HEK293 (cell line): ENCODE results near the gene ZDHHC6.

Experiments
- KLF9 ChIP-seq: fragments of 450-650 bp; formaldehyde crosslinking; IDR thresholded peaks from 2 replicates; pipeline ENCODE4 v1.5.1; 2016; ENCODE audit warnings: missing biosample characterization, missing genetic modification characterization, low read depth
- TCF7L2 ChIP-seq: IDR thresholded peaks from 2 replicates; pipeline ENCODE4 v1.6.1; 2011; ENCODE audit warnings: low read depth, mild to moderate bottlenecking, inconsistent platforms, low read length, moderate library complexity, borderline replicate concordance
- ZBTB48 ChIP-seq: fragments of 450-650 bp; formaldehyde crosslinking; IDR thresholded peaks from 2 replicates; pipeline ENCODE4 v1.5.1; 2016; ENCODE audit warnings: missing biosample characterization, missing genetic modification characterization
- ZEB2 ChIP-seq: fragments of 450-650 bp; formaldehyde crosslinking; IDR thresholded peaks from 2 replicates; pipeline ENCODE4 v1.5.1; 2016; ENCODE audit warnings: missing biosample characterization, missing genetic modification characterization
- ZNF621 ChIP-seq: fragments of 450-650 bp; formaldehyde crosslinking; IDR thresholded peaks from 2 replicates; pipeline ENCODE4 v1.5.1; 2017; ENCODE audit warnings: missing biosample characterization, missing genetic modification characterization
- TF ChIP-seq, protein P1 (sequence below): fragments of 450-650 bp; formaldehyde crosslinking; IDR thresholded peaks from 2 replicates; pipeline ENCODE4 v1.5.1; 2016; ENCODE audit warnings: missing biosample characterization, missing genetic modification characterization
- TF ChIP-seq, protein P2 (sequence below): fragments of 450-650 bp; formaldehyde crosslinking; IDR thresholded peaks from 2 replicates; pipeline ENCODE4 v1.5.1; 2016; ENCODE audit warnings: missing biosample characterization, missing genetic modification characterization
- TF ChIP-seq, protein P3 (sequence below): fragments of 450-650 bp; formaldehyde crosslinking; optimal IDR thresholded peaks from 2 replicates; pipeline ENCODE3; 2016; ENCODE audit warnings: missing biosample characterization, mild to moderate bottlenecking, missing genetic modification characterization
- TF ChIP-seq, protein P4 (sequence below): fragments of 450-650 bp; formaldehyde crosslinking; IDR thresholded peaks from 2 replicates; pipeline ENCODE4 v1.5.0; 2017; ENCODE audit warnings: missing biosample characterization, missing genetic modification characterization, borderline replicate concordance
- TF ChIP-seq, protein P5 (sequence below): fragments of 450-650 bp; formaldehyde crosslinking; IDR thresholded peaks from 2 replicates; pipeline ENCODE4 v1.5.1; 2016; ENCODE audit warnings: missing biosample characterization, missing genetic modification characterization

DNA sequence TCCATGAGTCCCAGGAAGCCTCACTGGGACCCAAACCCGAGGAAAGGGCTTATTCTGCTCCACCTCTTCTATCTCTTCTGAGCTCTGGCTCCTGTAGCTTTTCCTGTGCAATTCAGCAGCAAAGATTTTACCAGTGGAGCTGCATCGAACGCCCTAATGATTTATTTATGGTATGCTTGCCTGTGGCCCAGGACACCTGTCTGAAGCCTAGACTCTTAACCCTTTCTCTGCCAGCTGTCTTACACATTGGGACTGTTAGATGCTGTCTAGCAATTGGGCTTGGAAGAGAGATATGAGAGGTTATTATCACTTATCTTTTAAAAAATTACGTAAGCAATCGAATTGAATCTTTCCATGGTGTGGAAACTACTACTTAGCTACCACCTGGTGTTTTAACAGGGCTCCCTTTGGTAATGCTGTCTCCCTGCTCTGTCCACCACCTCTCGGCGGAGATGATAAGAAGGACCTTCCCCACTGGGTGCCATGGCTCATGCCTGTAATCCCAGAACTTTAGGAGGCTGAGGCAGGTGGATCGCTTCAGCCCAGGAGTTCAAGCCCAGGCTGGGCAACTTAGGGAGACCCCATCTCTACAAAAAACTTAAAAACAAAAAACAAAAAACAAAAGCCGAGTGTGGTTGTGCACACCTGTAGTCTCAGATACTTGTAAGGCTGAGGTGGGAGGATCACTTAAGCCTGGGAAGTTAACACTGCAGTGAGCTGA, 64.0 kb downstream of the ZDHHC6 start:
- TF ChIP-seq, protein P1, sequence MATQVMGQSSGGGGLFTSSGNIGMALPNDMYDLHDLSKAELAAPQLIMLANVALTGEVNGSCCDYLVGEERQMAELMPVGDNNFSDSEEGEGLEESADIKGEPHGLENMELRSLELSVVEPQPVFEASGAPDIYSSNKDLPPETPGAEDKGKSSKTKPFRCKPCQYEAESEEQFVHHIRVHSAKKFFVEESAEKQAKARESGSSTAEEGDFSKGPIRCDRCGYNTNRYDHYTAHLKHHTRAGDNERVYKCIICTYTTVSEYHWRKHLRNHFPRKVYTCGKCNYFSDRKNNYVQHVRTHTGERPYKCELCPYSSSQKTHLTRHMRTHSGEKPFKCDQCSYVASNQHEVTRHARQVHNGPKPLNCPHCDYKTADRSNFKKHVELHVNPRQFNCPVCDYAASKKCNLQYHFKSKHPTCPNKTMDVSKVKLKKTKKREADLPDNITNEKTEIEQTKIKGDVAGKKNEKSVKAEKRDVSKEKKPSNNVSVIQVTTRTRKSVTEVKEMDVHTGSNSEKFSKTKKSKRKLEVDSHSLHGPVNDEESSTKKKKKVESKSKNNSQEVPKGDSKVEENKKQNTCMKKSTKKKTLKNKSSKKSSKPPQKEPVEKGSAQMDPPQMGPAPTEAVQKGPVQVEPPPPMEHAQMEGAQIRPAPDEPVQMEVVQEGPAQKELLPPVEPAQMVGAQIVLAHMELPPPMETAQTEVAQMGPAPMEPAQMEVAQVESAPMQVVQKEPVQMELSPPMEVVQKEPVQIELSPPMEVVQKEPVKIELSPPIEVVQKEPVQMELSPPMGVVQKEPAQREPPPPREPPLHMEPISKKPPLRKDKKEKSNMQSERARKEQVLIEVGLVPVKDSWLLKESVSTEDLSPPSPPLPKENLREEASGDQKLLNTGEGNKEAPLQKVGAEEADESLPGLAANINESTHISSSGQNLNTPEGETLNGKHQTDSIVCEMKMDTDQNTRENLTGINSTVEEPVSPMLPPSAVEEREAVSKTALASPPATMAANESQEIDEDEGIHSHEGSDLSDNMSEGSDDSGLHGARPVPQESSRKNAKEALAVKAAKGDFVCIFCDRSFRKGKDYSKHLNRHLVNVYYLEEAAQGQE (tag by site-specific recombination) = no peak
- TF ChIP-seq, protein P2, sequence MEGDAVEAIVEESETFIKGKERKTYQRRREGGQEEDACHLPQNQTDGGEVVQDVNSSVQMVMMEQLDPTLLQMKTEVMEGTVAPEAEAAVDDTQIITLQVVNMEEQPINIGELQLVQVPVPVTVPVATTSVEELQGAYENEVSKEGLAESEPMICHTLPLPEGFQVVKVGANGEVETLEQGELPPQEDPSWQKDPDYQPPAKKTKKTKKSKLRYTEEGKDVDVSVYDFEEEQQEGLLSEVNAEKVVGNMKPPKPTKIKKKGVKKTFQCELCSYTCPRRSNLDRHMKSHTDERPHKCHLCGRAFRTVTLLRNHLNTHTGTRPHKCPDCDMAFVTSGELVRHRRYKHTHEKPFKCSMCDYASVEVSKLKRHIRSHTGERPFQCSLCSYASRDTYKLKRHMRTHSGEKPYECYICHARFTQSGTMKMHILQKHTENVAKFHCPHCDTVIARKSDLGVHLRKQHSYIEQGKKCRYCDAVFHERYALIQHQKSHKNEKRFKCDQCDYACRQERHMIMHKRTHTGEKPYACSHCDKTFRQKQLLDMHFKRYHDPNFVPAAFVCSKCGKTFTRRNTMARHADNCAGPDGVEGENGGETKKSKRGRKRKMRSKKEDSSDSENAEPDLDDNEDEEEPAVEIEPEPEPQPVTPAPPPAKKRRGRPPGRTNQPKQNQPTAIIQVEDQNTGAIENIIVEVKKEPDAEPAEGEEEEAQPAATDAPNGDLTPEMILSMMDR (tag by site-specific recombination) = no peak
- TF ChIP-seq ZEB2 (tag by site-specific recombination) (no peak), KLF9 (tag by site-specific recombination) (no peak), TCF7L2 (no peak), ZNF621 (tag by site-specific recombination) (no peak), ZBTB48 (no peak)
- TF ChIP-seq, protein P3, sequence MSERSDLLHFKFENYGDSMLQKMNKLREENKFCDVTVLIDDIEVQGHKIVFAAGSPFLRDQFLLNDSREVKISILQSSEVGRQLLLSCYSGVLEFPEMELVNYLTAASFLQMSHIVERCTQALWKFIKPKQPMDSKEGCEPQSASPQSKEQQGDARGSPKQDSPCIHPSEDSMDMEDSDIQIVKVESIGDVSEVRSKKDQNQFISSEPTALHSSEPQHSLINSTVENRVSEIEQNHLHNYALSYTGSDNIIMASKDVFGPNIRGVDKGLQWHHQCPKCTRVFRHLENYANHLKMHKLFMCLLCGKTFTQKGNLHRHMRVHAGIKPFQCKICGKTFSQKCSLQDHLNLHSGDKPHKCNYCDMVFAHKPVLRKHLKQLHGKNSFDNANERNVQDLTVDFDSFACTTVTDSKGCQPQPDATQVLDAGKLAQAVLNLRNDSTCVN (tag by site-specific recombination) = no peak
- TF ChIP-seq, protein P4, sequence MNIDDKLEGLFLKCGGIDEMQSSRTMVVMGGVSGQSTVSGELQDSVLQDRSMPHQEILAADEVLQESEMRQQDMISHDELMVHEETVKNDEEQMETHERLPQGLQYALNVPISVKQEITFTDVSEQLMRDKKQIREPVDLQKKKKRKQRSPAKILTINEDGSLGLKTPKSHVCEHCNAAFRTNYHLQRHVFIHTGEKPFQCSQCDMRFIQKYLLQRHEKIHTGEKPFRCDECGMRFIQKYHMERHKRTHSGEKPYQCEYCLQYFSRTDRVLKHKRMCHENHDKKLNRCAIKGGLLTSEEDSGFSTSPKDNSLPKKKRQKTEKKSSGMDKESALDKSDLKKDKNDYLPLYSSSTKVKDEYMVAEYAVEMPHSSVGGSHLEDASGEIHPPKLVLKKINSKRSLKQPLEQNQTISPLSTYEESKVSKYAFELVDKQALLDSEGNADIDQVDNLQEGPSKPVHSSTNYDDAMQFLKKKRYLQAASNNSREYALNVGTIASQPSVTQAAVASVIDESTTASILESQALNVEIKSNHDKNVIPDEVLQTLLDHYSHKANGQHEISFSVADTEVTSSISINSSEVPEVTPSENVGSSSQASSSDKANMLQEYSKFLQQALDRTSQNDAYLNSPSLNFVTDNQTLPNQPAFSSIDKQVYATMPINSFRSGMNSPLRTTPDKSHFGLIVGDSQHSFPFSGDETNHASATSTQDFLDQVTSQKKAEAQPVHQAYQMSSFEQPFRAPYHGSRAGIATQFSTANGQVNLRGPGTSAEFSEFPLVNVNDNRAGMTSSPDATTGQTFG (tag by site-specific recombination) = no peak
- TF ChIP-seq, protein P5, sequence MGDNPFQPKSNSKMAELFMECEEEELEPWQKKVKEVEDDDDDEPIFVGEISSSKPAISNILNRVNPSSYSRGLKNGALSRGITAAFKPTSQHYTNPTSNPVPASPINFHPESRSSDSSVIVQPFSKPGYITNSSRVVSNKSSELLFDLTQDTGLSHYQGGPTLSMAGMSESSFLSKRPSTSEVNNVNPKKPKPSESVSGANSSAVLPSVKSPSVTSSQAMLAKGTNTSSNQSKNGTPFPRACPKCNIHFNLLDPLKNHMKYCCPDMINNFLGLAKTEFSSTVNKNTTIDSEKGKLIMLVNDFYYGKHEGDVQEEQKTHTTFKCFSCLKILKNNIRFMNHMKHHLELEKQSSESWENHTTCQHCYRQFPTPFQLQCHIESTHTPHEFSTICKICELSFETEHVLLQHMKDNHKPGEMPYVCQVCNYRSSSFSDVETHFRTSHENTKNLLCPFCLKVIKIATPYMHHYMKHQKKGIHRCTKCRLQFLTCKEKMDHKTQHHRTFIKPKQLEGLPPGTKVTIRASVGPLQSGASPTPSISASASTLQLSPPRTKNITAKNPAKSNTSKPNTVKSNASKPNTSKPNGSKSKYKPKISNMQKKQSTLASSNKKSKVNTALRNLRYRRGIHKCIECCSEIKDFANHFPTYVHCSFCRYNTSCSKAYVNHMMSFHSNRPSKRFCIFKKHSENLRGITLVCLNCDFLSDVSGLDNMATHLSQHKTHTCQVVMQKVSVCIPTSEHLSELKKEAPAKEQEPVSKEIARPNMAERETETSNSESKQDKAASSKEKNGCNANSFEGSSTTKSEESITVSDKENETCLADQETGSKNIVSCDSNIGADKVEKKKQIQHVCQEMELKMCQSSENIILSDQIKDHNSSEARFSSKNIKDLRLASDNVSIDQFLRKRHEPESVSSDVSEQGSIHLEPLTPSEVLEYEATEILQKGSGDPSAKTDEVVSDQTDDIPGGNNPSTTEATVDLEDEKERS (tag by site-specific recombination) = no peak
